Measurements from ENCODE around the gene PKMYT1.

DNA sequence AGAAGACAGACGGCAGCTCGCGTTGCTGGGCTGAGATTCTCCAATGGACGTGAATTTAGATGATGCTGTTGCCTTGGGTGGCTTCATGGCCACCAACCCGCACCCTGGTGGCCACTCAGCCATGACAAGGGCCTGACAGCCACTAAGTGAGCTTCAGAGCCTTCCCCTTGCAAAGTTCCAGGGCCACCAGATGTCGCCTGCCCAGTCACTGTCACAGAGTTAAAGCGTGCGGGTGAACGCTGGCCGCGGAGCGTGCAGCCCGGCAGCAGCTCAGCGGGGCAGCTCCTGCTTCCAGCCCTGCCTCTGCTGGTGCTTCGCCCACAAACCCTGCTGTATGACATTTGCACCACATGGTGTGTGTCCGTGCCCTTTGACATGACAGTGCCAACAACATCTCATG, 29.5 kb downstream of the PKMYT1 start:
- TF ChIP-seq, protein P1, sequence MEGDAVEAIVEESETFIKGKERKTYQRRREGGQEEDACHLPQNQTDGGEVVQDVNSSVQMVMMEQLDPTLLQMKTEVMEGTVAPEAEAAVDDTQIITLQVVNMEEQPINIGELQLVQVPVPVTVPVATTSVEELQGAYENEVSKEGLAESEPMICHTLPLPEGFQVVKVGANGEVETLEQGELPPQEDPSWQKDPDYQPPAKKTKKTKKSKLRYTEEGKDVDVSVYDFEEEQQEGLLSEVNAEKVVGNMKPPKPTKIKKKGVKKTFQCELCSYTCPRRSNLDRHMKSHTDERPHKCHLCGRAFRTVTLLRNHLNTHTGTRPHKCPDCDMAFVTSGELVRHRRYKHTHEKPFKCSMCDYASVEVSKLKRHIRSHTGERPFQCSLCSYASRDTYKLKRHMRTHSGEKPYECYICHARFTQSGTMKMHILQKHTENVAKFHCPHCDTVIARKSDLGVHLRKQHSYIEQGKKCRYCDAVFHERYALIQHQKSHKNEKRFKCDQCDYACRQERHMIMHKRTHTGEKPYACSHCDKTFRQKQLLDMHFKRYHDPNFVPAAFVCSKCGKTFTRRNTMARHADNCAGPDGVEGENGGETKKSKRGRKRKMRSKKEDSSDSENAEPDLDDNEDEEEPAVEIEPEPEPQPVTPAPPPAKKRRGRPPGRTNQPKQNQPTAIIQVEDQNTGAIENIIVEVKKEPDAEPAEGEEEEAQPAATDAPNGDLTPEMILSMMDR (IDR thresholded peaks at IDR 0.05; ENCODE audit: low read depth, low read length), result no peak
- TF ChIP-seq EZH2phosphoT487 (IDR thresholded peaks at IDR 0.05; ENCODE audit: low read depth), result no peak
